GM23338 (cell line): ENCODE results near the gene AGBL4. TPM values are rescaled to one million over a fixed set of nuclear protein-coding genes. Genes with fewer than 3 reads are reported as not detected.

Source experiments
- ATAC-seq: fragments of 200-7000 bp; cut with Tn5 transposase; 3 replicates; pipeline ENCODE4 v1.9.1; 2020
- DNase-seq: peaks from one replicate; pipeline ENCODE4 v3.0.0-alpha.2; 2015; ENCODE audit warnings: low spot score
- H2AFZ ChIP-seq: fragments of 200-600 bp; sonication (generic); 2 replicates; pipeline ENCODE4 v1.8.0; 2016; ENCODE audit warnings: antibody characterized with exemption, mild to moderate bottlenecking, moderate library complexity
- H3F3A ChIP-seq: fragments of 200-600 bp; sonication (generic); replicated peaks from 2 replicates; pipeline ENCODE4 v1.8.0; 2017; ENCODE audit warnings: antibody characterized with exemption, mixed run types, low read depth
- H3K27ac ChIP-seq: fragments of 200-600 bp; sonication (generic); 2 replicates; pipeline ENCODE4 v1.6.1; 2016; ENCODE audit warnings: low read depth
- H3K27me3 ChIP-seq: fragments of 200-600 bp; sonication (generic); 2 replicates; pipeline ENCODE4 v1.8.0; 2016; ENCODE audit warnings: mild to moderate bottlenecking, mixed run types, moderate library complexity; ENCODE audit not compliant: insufficient read depth
- H3K36me3 ChIP-seq: fragments of 200-600 bp; sonication (generic); 2 replicates; pipeline ENCODE4 v1.8.0; 2016; ENCODE audit warnings: mild to moderate bottlenecking; ENCODE audit not compliant: insufficient read depth
- H3K4me1 ChIP-seq: fragments of 200-600 bp; sonication (generic); 2 replicates; pipeline ENCODE4 v1.8.0; 2016; ENCODE audit warnings: mild to moderate bottlenecking, moderate library complexity; ENCODE audit not compliant: insufficient read depth
- H3K4me2 ChIP-seq: fragments of 200-600 bp; sonication (generic); 2 replicates; pipeline ENCODE4 v1.7.1; 2017; ENCODE audit warnings: mixed run types
- H3K4me3 ChIP-seq: fragments of 200-600 bp; sonication (generic); 2 replicates; pipeline ENCODE4 v1.6.1; 2016; ENCODE audit warnings: mixed run types
- H3K79me2 ChIP-seq: fragments of 200-600 bp; sonication (generic); replicated peaks from 2 replicates; pipeline ENCODE4 v1.8.0; 2017; ENCODE audit warnings: mild to moderate bottlenecking; ENCODE audit not compliant: insufficient read depth
- H3K9me2 ChIP-seq: fragments of 200-600 bp; sonication (generic); 2 replicates; pipeline ENCODE4 v1.8.0; 2017; ENCODE audit not compliant: insufficient read depth
- H4K20me1 ChIP-seq: fragments of 200-600 bp; sonication (generic); replicated peaks from 2 replicates; pipeline ENCODE4 v1.8.0; 2017; ENCODE audit warnings: mild to moderate bottlenecking; ENCODE audit not compliant: insufficient read depth
- H3K27ac Mint-ChIP-seq: 2 replicates; pipeline ENCODE4 v1.8.0; 2020; ENCODE audit warnings: inconsistent platforms, mild to moderate bottlenecking, moderate library complexity, mixed read lengths
- H3K27me3 Mint-ChIP-seq: 3 replicates; pipeline ENCODE4 v1.8.0; 2022; ENCODE audit warnings: low read depth, mild to moderate bottlenecking, moderate library complexity, mixed read lengths, inconsistent platforms; ENCODE audit not compliant: insufficient read depth, poor library complexity
- H3K36me3 Mint-ChIP-seq: 3 replicates; pipeline ENCODE4 v1.8.0; 2021; ENCODE audit warnings: low read depth, mild to moderate bottlenecking, inconsistent platforms, moderate library complexity, mixed read lengths
- H3K4me1 Mint-ChIP-seq: 3 replicates; pipeline ENCODE4 v1.8.0; 2020; ENCODE audit warnings: mild to moderate bottlenecking, inconsistent platforms, mixed read lengths
- H3K4me3 Mint-ChIP-seq: 3 replicates; pipeline ENCODE4 v1.8.0; 2021; ENCODE audit warnings: moderate library complexity, mild to moderate bottlenecking, inconsistent platforms, mixed read lengths
- H3K9me3 Mint-ChIP-seq: 3 replicates; pipeline ENCODE4 v1.8.0; 2020; ENCODE audit warnings: moderate library complexity, mild to moderate bottlenecking, inconsistent platforms, mixed read lengths
- CREB1 ChIP-seq: fragments of 250-450 bp; sonication (Bioruptor Pico); IDR thresholded peaks from 2 replicates; pipeline ENCODE4 v1.5.0; 2020; ENCODE audit warnings: low read depth, mild to moderate bottlenecking, moderate library complexity
- EZH2 ChIP-seq: fragments of 200-600 bp; sonication (generic); IDR thresholded peaks from one replicate; pipeline ENCODE4 v1.8.0; 2017; ENCODE audit warnings: antibody characterized with exemption, mild to moderate bottlenecking, low read depth; ENCODE audit not compliant: unreplicated experiment
- EZH2phosphoT487 ChIP-seq: fragments of 200-600 bp; sonication (generic); IDR thresholded peaks from one replicate; pipeline ENCODE4 v1.8.1; 2018; ENCODE audit warnings: antibody characterized with exemption; ENCODE audit not compliant: unreplicated experiment
- JUNB ChIP-seq: IDR thresholded peaks from one replicate; pipeline ENCODE4 v1.6.1; 2016; ENCODE audit warnings: antibody characterized with exemption; ENCODE audit not compliant: unreplicated experiment
- NANOG ChIP-seq: IDR thresholded peaks from 2 replicates; pipeline ENCODE4 v1.6.1; 2016; ENCODE audit warnings: antibody characterized with exemption, borderline replicate concordance
- POLR2AphosphoS5 ChIP-seq: IDR thresholded peaks from 2 replicates; pipeline ENCODE4 v1.6.1; 2016; ENCODE audit warnings: antibody characterized with exemption, low read depth
- STAT1 ChIP-seq: IDR thresholded peaks from one replicate; pipeline ENCODE4 v1.6.1; 2016; ENCODE audit warnings: antibody characterized with exemption; ENCODE audit not compliant: unreplicated experiment
- ZNF114 ChIP-seq: fragments of 250-450 bp; sonication (Bioruptor Pico); IDR thresholded peaks from 2 replicates; pipeline ENCODE4 v1.5.0; 2020; ENCODE audit warnings: mild to moderate bottlenecking, moderate library complexity
- ZNF331 ChIP-seq: fragments of 250-450 bp; sonication (Bioruptor Pico); IDR thresholded peaks from 2 replicates; pipeline ENCODE4 v1.5.0; 2020; ENCODE audit warnings: low read depth, mild to moderate bottlenecking, moderate library complexity
- polyA plus RNA-seq: library from polyadenylated mRNA; unstranded; fragments of >200 nt; fragmentation: Nextera tagmentation; extraction: Ambion mirVana; gene quantifications from 2 replicates; pipeline ENCODE4 v1.2.1, GENCODE V29; 2016
- total RNA-seq: library from RNA; depleted of rRNA; stranded (reverse); fragments of >200 nt; shearing (Covaris generic); gene quantifications from 2 replicates; pipeline ENCODE4 v1.2.3, GENCODE V29; 2014
- TF ChIP-seq, protein P1 (sequence below): IDR thresholded peaks from one replicate; pipeline ENCODE4 v1.6.1; 2018; ENCODE audit warnings: antibody characterized with exemption; ENCODE audit not compliant: unreplicated experiment
- TF ChIP-seq, protein P2 (sequence below): fragments of 250-450 bp; sonication (Bioruptor Pico); IDR thresholded peaks from 2 replicates; pipeline ENCODE4 v1.5.0; 2020; ENCODE audit warnings: mild to moderate bottlenecking, moderate library complexity
- TF ChIP-seq, protein P3 (sequence below), 2 experiments: fragments of 200-600 bp in 1 of 2; sonication (generic) in 1 of 2; conservative IDR thresholded peaks; 2 replicates each; pipeline versions ENCODE4 v1.5.1 to v1.6.1; 2016 to 2017; ENCODE audit warnings: antibody characterized with exemption in 2 of 2, low read depth in 2 of 2, mild to moderate bottlenecking in 2 of 2, moderate library complexity in 1 of 2
- TF ChIP-seq, protein P4 (sequence below): IDR thresholded peaks from 2 replicates; pipeline ENCODE4 v1.6.1; 2016; ENCODE audit warnings: antibody characterized with exemption

The AGBL4 gene
- total and polyA plus RNA-seq, 2 experiments from 2014 or later = 0.91 to 1.5 TPM

DNA sequence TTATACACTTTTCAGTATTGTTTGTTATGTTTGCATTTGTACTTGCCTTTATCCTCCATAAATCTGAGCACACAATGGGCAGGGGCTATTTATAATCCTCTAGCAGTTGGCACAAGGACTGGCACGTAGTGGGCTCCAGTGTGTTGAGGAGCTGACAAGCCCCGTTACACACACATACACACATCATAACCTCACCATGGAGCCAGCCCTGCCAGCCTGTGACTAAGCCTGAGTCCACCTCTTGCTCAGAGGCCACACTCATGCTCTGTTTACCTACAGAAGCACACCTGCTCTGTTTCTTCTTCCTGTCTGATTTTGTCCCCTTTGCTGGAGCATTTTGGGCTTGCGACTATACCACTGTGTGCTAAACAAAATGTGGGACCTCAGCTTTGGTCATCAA lies 1487.3 kb downstream of the AGBL4 start:
- H3K4me2 ChIP-seq = no peak overlapping the region
- no peaks in the 10 kb centered on the region for H4K20me1 ChIP-seq
- H3K9me3 Mint-ChIP-seq = no peaks in the 10 kb centered on the region
- no peak overlapping the region for H2AFZ ChIP-seq
- no peaks in the 10 kb centered on the region for H3F3A ChIP-seq
- H3K4me3 ChIP-seq = no peak overlapping the region
- H3K4me3 Mint-ChIP-seq = no peak overlapping the region
- no peaks in the 10 kb centered on the region for H3K9me2 ChIP-seq
- peaks cover 12% of the 10 kb centered on the region for H3K4me1 Mint-ChIP-seq
- no peak for TF ChIP-seq STAT1
- no peak for TF ChIP-seq EZH2phosphoT487
- no peak for TF ChIP-seq EZH2
- no peak for TF ChIP-seq NANOG
- TF ChIP-seq POLR2AphosphoS5 = no peak
- TF ChIP-seq, protein P1, sequence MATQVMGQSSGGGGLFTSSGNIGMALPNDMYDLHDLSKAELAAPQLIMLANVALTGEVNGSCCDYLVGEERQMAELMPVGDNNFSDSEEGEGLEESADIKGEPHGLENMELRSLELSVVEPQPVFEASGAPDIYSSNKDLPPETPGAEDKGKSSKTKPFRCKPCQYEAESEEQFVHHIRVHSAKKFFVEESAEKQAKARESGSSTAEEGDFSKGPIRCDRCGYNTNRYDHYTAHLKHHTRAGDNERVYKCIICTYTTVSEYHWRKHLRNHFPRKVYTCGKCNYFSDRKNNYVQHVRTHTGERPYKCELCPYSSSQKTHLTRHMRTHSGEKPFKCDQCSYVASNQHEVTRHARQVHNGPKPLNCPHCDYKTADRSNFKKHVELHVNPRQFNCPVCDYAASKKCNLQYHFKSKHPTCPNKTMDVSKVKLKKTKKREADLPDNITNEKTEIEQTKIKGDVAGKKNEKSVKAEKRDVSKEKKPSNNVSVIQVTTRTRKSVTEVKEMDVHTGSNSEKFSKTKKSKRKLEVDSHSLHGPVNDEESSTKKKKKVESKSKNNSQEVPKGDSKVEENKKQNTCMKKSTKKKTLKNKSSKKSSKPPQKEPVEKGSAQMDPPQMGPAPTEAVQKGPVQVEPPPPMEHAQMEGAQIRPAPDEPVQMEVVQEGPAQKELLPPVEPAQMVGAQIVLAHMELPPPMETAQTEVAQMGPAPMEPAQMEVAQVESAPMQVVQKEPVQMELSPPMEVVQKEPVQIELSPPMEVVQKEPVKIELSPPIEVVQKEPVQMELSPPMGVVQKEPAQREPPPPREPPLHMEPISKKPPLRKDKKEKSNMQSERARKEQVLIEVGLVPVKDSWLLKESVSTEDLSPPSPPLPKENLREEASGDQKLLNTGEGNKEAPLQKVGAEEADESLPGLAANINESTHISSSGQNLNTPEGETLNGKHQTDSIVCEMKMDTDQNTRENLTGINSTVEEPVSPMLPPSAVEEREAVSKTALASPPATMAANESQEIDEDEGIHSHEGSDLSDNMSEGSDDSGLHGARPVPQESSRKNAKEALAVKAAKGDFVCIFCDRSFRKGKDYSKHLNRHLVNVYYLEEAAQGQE = no peak
- TF ChIP-seq, protein P2, sequence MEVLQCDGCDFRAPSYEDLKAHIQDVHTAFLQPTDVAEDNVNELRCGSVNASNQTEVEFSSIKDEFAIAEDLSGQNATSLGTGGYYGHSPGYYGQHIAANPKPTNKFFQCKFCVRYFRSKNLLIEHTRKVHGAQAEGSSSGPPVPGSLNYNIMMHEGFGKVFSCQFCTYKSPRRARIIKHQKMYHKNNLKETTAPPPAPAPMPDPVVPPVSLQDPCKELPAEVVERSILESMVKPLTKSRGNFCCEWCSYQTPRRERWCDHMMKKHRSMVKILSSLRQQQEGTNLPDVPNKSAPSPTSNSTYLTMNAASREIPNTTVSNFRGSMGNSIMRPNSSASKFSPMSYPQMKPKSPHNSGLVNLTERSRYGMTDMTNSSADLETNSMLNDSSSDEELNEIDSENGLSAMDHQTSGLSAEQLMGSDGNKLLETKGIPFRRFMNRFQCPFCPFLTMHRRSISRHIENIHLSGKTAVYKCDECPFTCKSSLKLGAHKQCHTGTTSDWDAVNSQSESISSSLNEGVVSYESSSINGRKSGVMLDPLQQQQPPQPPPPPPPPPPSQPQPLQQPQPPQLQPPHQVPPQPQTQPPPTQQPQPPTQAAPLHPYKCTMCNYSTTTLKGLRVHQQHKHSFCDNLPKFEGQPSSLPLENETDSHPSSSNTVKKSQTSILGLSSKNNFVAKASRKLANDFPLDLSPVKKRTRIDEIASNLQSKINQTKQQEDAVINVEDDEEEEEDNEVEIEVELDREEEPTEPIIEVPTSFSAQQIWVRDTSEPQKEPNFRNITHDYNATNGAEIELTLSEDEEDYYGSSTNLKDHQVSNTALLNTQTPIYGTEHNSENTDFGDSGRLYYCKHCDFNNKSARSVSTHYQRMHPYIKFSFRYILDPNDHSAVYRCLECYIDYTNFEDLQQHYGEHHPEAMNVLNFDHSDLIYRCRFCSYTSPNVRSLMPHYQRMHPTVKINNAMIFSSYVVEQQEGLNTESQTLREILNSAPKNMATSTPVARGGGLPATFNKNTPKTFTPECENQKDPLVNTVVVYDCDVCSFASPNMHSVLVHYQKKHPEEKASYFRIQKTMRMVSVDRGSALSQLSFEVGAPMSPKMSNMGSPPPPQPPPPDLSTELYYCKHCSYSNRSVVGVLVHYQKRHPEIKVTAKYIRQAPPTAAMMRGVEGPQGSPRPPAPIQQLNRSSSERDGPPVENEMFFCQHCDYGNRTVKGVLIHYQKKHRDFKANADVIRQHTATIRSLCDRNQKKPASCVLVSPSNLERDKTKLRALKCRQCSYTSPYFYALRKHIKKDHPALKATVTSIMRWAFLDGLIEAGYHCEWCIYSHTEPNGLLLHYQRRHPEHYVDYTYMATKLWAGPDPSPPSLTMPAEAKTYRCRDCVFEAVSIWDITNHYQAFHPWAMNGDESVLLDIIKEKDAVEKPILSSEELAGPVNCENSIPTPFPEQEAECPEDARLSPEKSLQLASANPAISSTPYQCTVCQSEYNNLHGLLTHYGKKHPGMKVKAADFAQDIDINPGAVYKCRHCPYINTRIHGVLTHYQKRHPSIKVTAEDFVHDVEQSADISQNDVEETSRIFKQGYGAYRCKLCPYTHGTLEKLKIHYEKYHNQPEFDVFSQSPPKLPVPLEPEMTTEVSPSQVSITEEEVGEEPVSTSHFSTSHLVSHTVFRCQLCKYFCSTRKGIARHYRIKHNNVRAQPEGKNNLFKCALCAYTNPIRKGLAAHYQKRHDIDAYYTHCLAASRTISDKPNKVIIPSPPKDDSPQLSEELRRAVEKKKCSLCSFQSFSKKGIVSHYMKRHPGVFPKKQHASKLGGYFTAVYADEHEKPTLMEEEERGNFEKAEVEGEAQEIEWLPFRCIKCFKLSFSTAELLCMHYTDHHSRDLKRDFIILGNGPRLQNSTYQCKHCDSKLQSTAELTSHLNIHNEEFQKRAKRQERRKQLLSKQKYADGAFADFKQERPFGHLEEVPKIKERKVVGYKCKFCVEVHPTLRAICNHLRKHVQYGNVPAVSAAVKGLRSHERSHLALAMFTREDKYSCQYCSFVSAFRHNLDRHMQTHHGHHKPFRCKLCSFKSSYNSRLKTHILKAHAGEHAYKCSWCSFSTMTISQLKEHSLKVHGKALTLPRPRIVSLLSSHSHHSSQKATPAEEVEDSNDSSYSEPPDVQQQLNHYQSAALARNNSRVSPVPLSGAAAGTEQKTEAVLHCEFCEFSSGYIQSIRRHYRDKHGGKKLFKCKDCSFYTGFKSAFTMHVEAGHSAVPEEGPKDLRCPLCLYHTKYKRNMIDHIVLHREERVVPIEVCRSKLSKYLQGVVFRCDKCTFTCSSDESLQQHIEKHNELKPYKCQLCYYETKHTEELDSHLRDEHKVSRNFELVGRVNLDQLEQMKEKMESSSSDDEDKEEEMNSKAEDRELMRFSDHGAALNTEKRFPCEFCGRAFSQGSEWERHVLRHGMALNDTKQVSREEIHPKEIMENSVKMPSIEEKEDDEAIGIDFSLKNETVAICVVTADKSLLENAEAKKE = no peak
- TF ChIP-seq, protein P3, sequence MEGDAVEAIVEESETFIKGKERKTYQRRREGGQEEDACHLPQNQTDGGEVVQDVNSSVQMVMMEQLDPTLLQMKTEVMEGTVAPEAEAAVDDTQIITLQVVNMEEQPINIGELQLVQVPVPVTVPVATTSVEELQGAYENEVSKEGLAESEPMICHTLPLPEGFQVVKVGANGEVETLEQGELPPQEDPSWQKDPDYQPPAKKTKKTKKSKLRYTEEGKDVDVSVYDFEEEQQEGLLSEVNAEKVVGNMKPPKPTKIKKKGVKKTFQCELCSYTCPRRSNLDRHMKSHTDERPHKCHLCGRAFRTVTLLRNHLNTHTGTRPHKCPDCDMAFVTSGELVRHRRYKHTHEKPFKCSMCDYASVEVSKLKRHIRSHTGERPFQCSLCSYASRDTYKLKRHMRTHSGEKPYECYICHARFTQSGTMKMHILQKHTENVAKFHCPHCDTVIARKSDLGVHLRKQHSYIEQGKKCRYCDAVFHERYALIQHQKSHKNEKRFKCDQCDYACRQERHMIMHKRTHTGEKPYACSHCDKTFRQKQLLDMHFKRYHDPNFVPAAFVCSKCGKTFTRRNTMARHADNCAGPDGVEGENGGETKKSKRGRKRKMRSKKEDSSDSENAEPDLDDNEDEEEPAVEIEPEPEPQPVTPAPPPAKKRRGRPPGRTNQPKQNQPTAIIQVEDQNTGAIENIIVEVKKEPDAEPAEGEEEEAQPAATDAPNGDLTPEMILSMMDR (conservative IDR thresholded peaks at IDR 0.05; ENCODE audit: low read depth in 2 of 2) = no peak
- TF ChIP-seq, protein P4, sequence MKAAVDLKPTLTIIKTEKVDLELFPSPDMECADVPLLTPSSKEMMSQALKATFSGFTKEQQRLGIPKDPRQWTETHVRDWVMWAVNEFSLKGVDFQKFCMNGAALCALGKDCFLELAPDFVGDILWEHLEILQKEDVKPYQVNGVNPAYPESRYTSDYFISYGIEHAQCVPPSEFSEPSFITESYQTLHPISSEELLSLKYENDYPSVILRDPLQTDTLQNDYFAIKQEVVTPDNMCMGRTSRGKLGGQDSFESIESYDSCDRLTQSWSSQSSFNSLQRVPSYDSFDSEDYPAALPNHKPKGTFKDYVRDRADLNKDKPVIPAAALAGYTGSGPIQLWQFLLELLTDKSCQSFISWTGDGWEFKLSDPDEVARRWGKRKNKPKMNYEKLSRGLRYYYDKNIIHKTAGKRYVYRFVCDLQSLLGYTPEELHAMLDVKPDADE = no peak
- no peak for TF ChIP-seq JUNB
- no peak for TF ChIP-seq CREB1 (CRISPR knock-in tag)
- TF ChIP-seq ZNF114 (CRISPR knock-in tag) = no peak
- TF ChIP-seq ZNF331 (CRISPR knock-in tag) = no peak
- peaks cover 6% of the 10 kb centered on the region for H3K27me3 Mint-ChIP-seq
- H3K27ac Mint-ChIP-seq = no peak overlapping the region
- H3K36me3 Mint-ChIP-seq = no peaks in the 10 kb centered on the region
- ATAC-seq (no peak), DNase-seq (no peak)
- no peaks in the 10 kb centered on the region; the same call in 1 of the 2 replicates for H3K4me1 ChIP-seq
- no peaks in the 10 kb centered on the region for H3K36me3 ChIP-seq
- no peaks in the 10 kb centered on the region for H3K27me3 ChIP-seq
- no peaks in the 10 kb centered on the region for H3K79me2 ChIP-seq
- no peak overlapping the region for H3K27ac ChIP-seq
